Keratinocyte (primary cell): ENCODE results near the gene DHPS. TPM values are rescaled to one million over a fixed set of nuclear protein-coding genes. Genes with fewer than 3 reads are reported as not detected.

Experiments used
- DNase-seq: peaks from one replicate; pipeline ENCODE4 v3.0.0-alpha.2; 2011; ENCODE audit warnings: low read depth, missing footprints, low spot score
- FAIRE-seq: peaks from 2 replicates; lab custom pipeline; 2011; peaks lifted over from hg19 to GRCh38; lab: Jason Lieb, UNC
- H2AFZ ChIP-seq: 2 replicates; pipeline ENCODE4 v1.6.0; 2012; ENCODE audit warnings: low read length, control low read depth, inconsistent platforms; ENCODE audit not compliant: control insufficient read depth
- H3K27ac ChIP-seq: 2 replicates; pipeline ENCODE4 v1.5.1; 2011; ENCODE audit warnings: low read length; ENCODE audit not compliant: control insufficient read depth, insufficient read depth
- H3K27me3 ChIP-seq: 3 replicates; pipeline ENCODE4 v1.6.0; 2011; ENCODE audit warnings: low read length; ENCODE audit not compliant: control insufficient read depth, insufficient read depth; ENCODE audit errors: extremely low read depth
- H3K36me3 ChIP-seq, 2 experiments: 2 replicates in 1 of 2; 3 replicates in 1 of 2; pipeline ENCODE4 v1.5.1; 2011; ENCODE audit warnings: low read length in 2 of 2, mild to moderate bottlenecking in 1 of 2; ENCODE audit not compliant: control insufficient read depth in 2 of 2, insufficient read depth in 2 of 2; ENCODE audit errors: extremely low read depth in 1 of 2
- H3K4me1 ChIP-seq: 3 replicates; pipeline ENCODE4 v1.5.1; 2011; ENCODE audit warnings: low read length; ENCODE audit not compliant: control insufficient read depth, insufficient read depth; ENCODE audit errors: extremely low read depth
- H3K4me2 ChIP-seq: 3 replicates; pipeline ENCODE4 v1.6.0; 2011; ENCODE audit warnings: low read depth, low read length; ENCODE audit not compliant: control insufficient read depth, insufficient read depth; ENCODE audit errors: extremely low read depth
- H3K4me3 ChIP-seq, 3 experiments: fragments of 200-600 bp in 1 of 3; sonication (generic) in 1 of 3; 2 replicates in 2 of 3; 3 replicates in 1 of 3; pipeline ENCODE4 v1.5.1; 2011 to 2016; ENCODE audit warnings: low read length in 3 of 3, mild to moderate bottlenecking in 3 of 3, control low read depth in 2 of 3, inconsistent platforms in 1 of 3, low read depth in 1 of 3, mixed read lengths in 1 of 3, mixed run types in 1 of 3, moderate library complexity in 1 of 3; ENCODE audit not compliant: control insufficient read depth in 2 of 3, insufficient read depth in 2 of 3; ENCODE audit errors: extremely low read depth in 1 of 3
- H3K79me2 ChIP-seq: 2 replicates; pipeline ENCODE4 v1.6.0; 2012; ENCODE audit warnings: low read length; ENCODE audit not compliant: control insufficient read depth, insufficient read depth
- H3K9ac ChIP-seq: 3 replicates; pipeline ENCODE4 v1.6.0; 2011; ENCODE audit warnings: low read length; ENCODE audit not compliant: control insufficient read depth, insufficient read depth; ENCODE audit errors: extremely low read depth
- H3K9me1 ChIP-seq: 3 replicates; pipeline ENCODE4 v1.6.0; 2011; ENCODE audit warnings: low read length; ENCODE audit not compliant: control insufficient read depth, insufficient read depth; ENCODE audit errors: extremely low read depth
- H3K9me3 ChIP-seq: 2 replicates; pipeline ENCODE4 v1.5.1; 2012; ENCODE audit warnings: low read depth, low read length; ENCODE audit not compliant: control insufficient read depth
- H4K20me1 ChIP-seq: 3 replicates; pipeline ENCODE4 v1.6.0; 2011; ENCODE audit warnings: low read length; ENCODE audit not compliant: control insufficient read depth, insufficient read depth; ENCODE audit errors: extremely low read depth
- CTCF ChIP-seq, 3 experiments: IDR thresholded peaks in 1 of 3; conservative IDR thresholded peaks in 1 of 3; optimal IDR thresholded peaks in 1 of 3; 2 replicates in 2 of 3; 3 replicates in 1 of 3; pipeline versions ENCODE3 to v1.5.1; 2011; ENCODE audit warnings: low read length in 3 of 3, mild to moderate bottlenecking in 3 of 3, moderate library complexity in 2 of 3, control low read depth in 1 of 3, inconsistent platforms in 1 of 3; ENCODE audit not compliant: insufficient read depth in 2 of 3; ENCODE audit errors: extremely low read depth in 1 of 3
- EZH2 ChIP-seq: IDR thresholded peaks from one replicate; pipeline ENCODE4 v1.6.1; 2012; ENCODE audit warnings: inconsistent platforms, mild to moderate bottlenecking, low read length, moderate library complexity
- dilution Hi-C: fragments of 300-500 bp; cut with MboI; formaldehyde crosslinking; loops from one replicate; pipeline ENCODE4 v1.7.0; 2020; ENCODE audit warnings: low sequenced_read_pairs; ENCODE audit not compliant: extremely low pct_ligation_motif_present
- polyA plus RNA-seq, 5 experiments: library from polyadenylated mRNA; depleted of rRNA in 3 of 5; stranded (reverse) in 3 of 5; stranded (forward) in 1 of 5; unstranded in 1 of 5; fragments of >200 nt; gene quantifications; 1 replicate in 1 of 5; 2 replicates in 3 of 5; 3 replicates in 1 of 5; pipeline versions ENCODE4 v1.2.1 to v1.2.3, GENCODE V29; 2011 to 2012; ENCODE audit warnings: missing spikeins in 2 of 5, low read depth in 1 of 5, low replicate concordance in 1 of 5

DHPS gene
- polyA plus RNA-seq, 1 donor (not counting 4 experiments of a cell fraction or from before 2014, with no cell fraction given) = 36.5 TPM

GRCh38 chr19:12723381-12723640 is 41.6 kb upstream of the DHPS start:
- Histone ChIP-seq H3K79me2 (peaks cover 51% of the 10 kb centered on the region), H3K4me2 (peak overlapping the region; percentile 84), H3K4me3 (peak overlapping the region; percentile 77 to 92 (median 90)), H3K9ac (peak overlapping the region; percentile 90), H3K27ac (peak overlapping the region; percentile 93), H4K20me1 (peaks cover 6% of the 10 kb centered on the region), H3K27me3 (no peaks in the 10 kb centered on the region), H3K9me3 (no peaks in the 10 kb centered on the region), H2AFZ (peak overlapping the region; percentile 17), H3K4me1 (peaks cover 24% of the 10 kb centered on the region), H3K36me3 (peaks cover 7 to 14% of the 10 kb centered on the region in 2 experiments), H3K9me1 (no peaks in the 10 kb centered on the region)
- DNase-seq = no peak
- no peak for FAIRE-seq
- TF ChIP-seq EZH2 = no peak
- TF ChIP-seq CTCF (optimal IDR thresholded peaks at IDR 0.05 in 1 of 3, IDR thresholded peaks at IDR 0.05 in 1 of 3, conservative IDR thresholded peaks at IDR 0.05 in 1 of 3; ENCODE audit: extremely low read depth in 1 of 3, insufficient read depth in 2 of 3, low read length in 3 of 3) = no peak
- dilution Hi-C loops = no loop called here

DNA sequence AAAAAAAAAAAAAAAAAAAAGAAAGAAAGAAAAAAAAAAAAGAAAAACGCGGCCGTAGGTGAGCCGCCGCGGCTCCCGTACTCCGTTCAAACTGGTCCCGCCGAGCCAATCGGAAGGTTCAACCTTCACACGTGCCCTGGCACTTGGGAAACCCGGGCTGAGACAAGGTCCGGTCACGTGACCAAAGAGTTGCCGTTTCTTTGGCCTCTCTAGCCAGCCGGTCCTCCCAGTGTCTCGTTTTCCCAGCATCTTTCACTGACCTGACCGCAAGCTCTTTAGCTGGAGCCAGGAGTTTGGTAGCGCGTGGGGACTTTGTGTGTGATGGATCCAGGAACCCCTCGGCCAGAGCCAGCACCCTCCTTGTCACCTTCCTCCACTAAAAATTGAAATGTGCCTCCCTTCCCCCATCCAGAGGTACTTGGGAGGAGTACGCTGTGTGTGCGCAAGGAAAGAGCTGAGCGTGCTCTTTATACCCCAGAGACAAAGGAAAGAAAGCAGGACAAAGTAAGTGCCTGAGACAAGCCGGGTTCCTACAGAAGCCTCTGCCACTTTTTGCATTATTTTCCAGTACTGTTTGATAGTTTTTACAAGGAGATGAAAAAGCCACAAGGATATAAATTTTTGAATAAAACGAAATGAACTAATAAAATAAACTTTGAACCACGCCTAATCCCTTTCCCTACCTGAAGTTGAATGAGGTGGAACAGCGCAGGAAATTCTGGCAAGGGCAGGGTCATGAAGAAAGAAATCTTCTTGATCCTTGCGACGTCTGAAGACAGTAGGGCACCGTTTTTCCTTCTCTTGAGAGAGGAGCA is 41.1 kb upstream of the DHPS start:
- DNase-seq (peak; percentile 88), FAIRE-seq (peak; percentile 89)
- Histone ChIP-seq H3K9ac (peak overlapping the region; percentile 90), H3K9me3 (no peaks in the 10 kb centered on the region), H3K4me3 (peak overlapping the region; percentile 77 to 92 (median 90)), H3K4me2 (peak overlapping the region; percentile 84), H3K79me2 (peaks cover 55% of the 10 kb centered on the region), H3K36me3 (peaks cover 5 to 11% of the 10 kb centered on the region in 2 experiments), H4K20me1 (peaks cover 6% of the 10 kb centered on the region), H3K27me3 (no peaks in the 10 kb centered on the region), H3K27ac (peak overlapping the region; percentile 93), H2AFZ (peak overlapping the region; percentile 34), H3K4me1 (peaks cover 24% of the 10 kb centered on the region), H3K9me1 (no peaks in the 10 kb centered on the region)
- TF ChIP-seq EZH2 (no peak), CTCF (optimal IDR thresholded peaks at IDR 0.05 in 1 of 3, IDR thresholded peaks at IDR 0.05 in 1 of 3, conservative IDR thresholded peaks at IDR 0.05 in 1 of 3; ENCODE audit: extremely low read depth in 1 of 3, insufficient read depth in 2 of 3, low read length in 3 of 3) (no peak)
- dilution Hi-C loops = no loop called here
